ENCODE results near the gene ZFYVE27.

GRCh38 chr10:97801422-97801821 lies 64.5 kb downstream of the ZFYVE27 start:
- TF ChIP-seq SP1 (CRISPR knock-in tag; conservative IDR thresholded peaks at IDR 0.05), result no peak
- no peak for TF ChIP-seq CTCF (IDR thresholded peaks at IDR 0.05)
- TF ChIP-seq, protein P1, sequence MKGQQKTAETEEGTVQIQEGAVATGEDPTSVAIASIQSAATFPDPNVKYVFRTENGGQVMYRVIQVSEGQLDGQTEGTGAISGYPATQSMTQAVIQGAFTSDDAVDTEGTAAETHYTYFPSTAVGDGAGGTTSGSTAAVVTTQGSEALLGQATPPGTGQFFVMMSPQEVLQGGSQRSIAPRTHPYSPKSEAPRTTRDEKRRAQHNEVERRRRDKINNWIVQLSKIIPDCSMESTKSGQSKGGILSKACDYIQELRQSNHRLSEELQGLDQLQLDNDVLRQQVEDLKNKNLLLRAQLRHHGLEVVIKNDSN (CRISPR knock-in tag; IDR thresholded peaks at IDR 0.05), result no peak
- no peak for TF ChIP-seq FOXJ3 (CRISPR knock-in tag; IDR thresholded peaks at IDR 0.05; ENCODE audit: borderline replicate concordance)
- TF ChIP-seq ATF3 (CRISPR knock-in tag; conservative IDR thresholded peaks at IDR 0.05), result no peak
- no peak for TF ChIP-seq FOXP1 (CRISPR knock-in tag; IDR thresholded peaks at IDR 0.05; ENCODE audit: borderline replicate concordance)
- no peak for TF ChIP-seq ZNF121 (CRISPR knock-in tag; IDR thresholded peaks at IDR 0.05)
- no peak for TF ChIP-seq USF2 (CRISPR knock-in tag; IDR thresholded peaks at IDR 0.05)
- no peak for TF ChIP-seq JUN (CRISPR knock-in tag; IDR thresholded peaks at IDR 0.05)

Measured in WTC11 (cell line).